ENCODE measurements around the gene SHC2. TPM values are rescaled to one million over a fixed set of nuclear protein-coding genes. Genes with fewer than 3 reads are reported as not detected.

Gene SHC2
- total and polyA plus RNA-seq, 8 donors: 13.8 to 169 (median 36.6) TPM

GRCh38 chr19:372306-372890 is 88.4 kb downstream of the SHC2 start:
- H3K27me3 ChIP-seq: peaks cover 0 to 83% (median 33%) of the 10 kb centered on the region in 3 donors
- WGBS, 5 donors: 41 to 51% (median 48%) methylated on average over 14 of the region's 14 CpGs
- peak; percentile 31 to 85 for DNase-seq
- H3K9me3 ChIP-seq: no peaks in the 10 kb centered on the region
- no peaks in the 10 kb centered on the region for H3K36me3 ChIP-seq
- intact Hi-C loops (cut with DNase I; ENCODE audit: low total_unique reads): no loop called here
- no peak overlapping the region for H3K4me3 ChIP-seq
- peaks cover 0 to 5% (median 0%) of the 10 kb centered on the region in 4 donors for H3K4me1 ChIP-seq
- TF ChIP-seq POLR2AphosphoS5 (IDR thresholded peaks at IDR 0.05): no peak
- TF ChIP-seq EP300 (IDR thresholded peaks at IDR 0.05): no peak
- no peak for TF ChIP-seq CTCF (IDR thresholded peaks at IDR 0.05)
- no peak for TF ChIP-seq POLR2A (IDR thresholded peaks at IDR 0.05)
- H3K27ac ChIP-seq: no peak overlapping the region

- H3K27ac ChIP-seq: no peak overlapping the region
- intact Hi-C loops (cut with DNase I; ENCODE audit: low total_unique reads): no loop called here
- no peaks in the 10 kb centered on the region for H3K9me3 ChIP-seq
- no peaks in the 10 kb centered on the region for H3K36me3 ChIP-seq
- peak in 1 of 2 donors; percentile 59 for DNase-seq
- H3K4me1 ChIP-seq: peaks cover 0 to 5% (median 0%) of the 10 kb centered on the region in 4 donors
- TF ChIP-seq CTCF (IDR thresholded peaks at IDR 0.05): no peak
- TF ChIP-seq POLR2AphosphoS5 (IDR thresholded peaks at IDR 0.05): no peak
- no peak for TF ChIP-seq EP300 (IDR thresholded peaks at IDR 0.05)
- TF ChIP-seq POLR2A (IDR thresholded peaks at IDR 0.05): no peak
- no peak overlapping the region for H3K4me3 ChIP-seq
- 58 to 66% (median 61%) methylated on average over 17 of the region's 17 CpGs for WGBS, 5 donors
- H3K27me3 ChIP-seq: peaks cover 0 to 91% (median 33%) of the 10 kb centered on the region in 3 donors
Measured at GRCh38 chr19:371501-372168, 89.2 kb downstream of the SHC2 start.

GRCh38 chr19:370641-371330 is 90.0 kb downstream of the SHC2 start:
- H3K27me3 ChIP-seq: peaks cover 0 to 90% (median 33%) of the 10 kb centered on the region in 3 donors
- H3K4me1 ChIP-seq: peaks cover 0 to 5% (median 0%) of the 10 kb centered on the region in 4 donors
- intact Hi-C loops (cut with DNase I; ENCODE audit: low total_unique reads): no loop called here
- no peak for DNase-seq
- TF ChIP-seq CTCF (IDR thresholded peaks at IDR 0.05): no peak
- TF ChIP-seq POLR2A (IDR thresholded peaks at IDR 0.05): no peak
- no peak for TF ChIP-seq EP300 (IDR thresholded peaks at IDR 0.05)
- no peak for TF ChIP-seq POLR2AphosphoS5 (IDR thresholded peaks at IDR 0.05)
- H3K4me3 ChIP-seq: no peak overlapping the region
- H3K27ac ChIP-seq: no peak overlapping the region
- WGBS, 5 donors: 87 to 92% (median 89%) methylated on average over 42 to 43 of the region's 43 CpGs
- no peaks in the 10 kb centered on the region for H3K9me3 ChIP-seq
- H3K36me3 ChIP-seq: no peaks in the 10 kb centered on the region

- H3K9me3 ChIP-seq: no peaks in the 10 kb centered on the region
- DNase-seq: no peak
- H3K27me3 ChIP-seq: peaks cover 0 to 89% (median 33%) of the 10 kb centered on the region in 3 donors
- TF ChIP-seq POLR2AphosphoS5 (IDR thresholded peaks at IDR 0.05) (no peak), EP300 (IDR thresholded peaks at IDR 0.05) (no peak), POLR2A (IDR thresholded peaks at IDR 0.05) (no peak), CTCF (IDR thresholded peaks at IDR 0.05) (no peak)
- H3K36me3 ChIP-seq: no peaks in the 10 kb centered on the region
- intact Hi-C loops (cut with DNase I; ENCODE audit: low total_unique reads): no loop called here
- no peak overlapping the region for H3K4me3 ChIP-seq
- WGBS, 5 donors: 93 to 97% (median 96%) methylated on average over 14 of the region's 14 CpGs
- peaks cover 0 to 5% (median 0%) of the 10 kb centered on the region in 4 donors for H3K4me1 ChIP-seq
- no peak overlapping the region for H3K27ac ChIP-seq
Measured at GRCh38 chr19:369876-370275, 91.0 kb downstream of the SHC2 start.

All from stomach (tissue), 9 donors.